ENCODE measurements around the gene ZDHHC8.
A peak's percentile ranks its signal among the peaks of the same experiment; 100 is the strongest.

Gene ZDHHC8

GRCh38 chr22:20089226-20089976 lies 42.2 kb upstream of the ZDHHC8 start:
- no peak for TF ChIP-seq SPI1 (IDR thresholded peaks at IDR 0.05; ENCODE audit: borderline replicate concordance, low read depth)
- no peak for TF ChIP-seq POLR2AphosphoS5 (IDR thresholded peaks at IDR 0.05; ENCODE audit: low read depth)
- no peak for TF ChIP-seq REST (IDR thresholded peaks at IDR 0.05; ENCODE audit: insufficient replicate concordance, low read depth)
- no peak for TF ChIP-seq GABPA (IDR thresholded peaks at IDR 0.05; ENCODE audit: low read depth)
- TF ChIP-seq CTCF (IDR thresholded peaks at IDR 0.05; ENCODE audit: insufficient read depth, low read length) = no peak
- Histone ChIP-seq H3K4me3 (replicated peaks; ENCODE audit: insufficient read depth, low read length) (no peak overlapping the region), H3K27me3 (ENCODE audit: insufficient read depth, poor library complexity, severe bottlenecking) (no peaks in the 10 kb centered on the region), H3K27ac (replicated peaks) (no peak overlapping the region)
- no peak for DNase-seq (ENCODE audit: low read depth in 1 of 2, low spot score in 1 of 2)

- no peak for DNase-seq (ENCODE audit: low read depth in 1 of 2, low spot score in 1 of 2)
- TF ChIP-seq GABPA (IDR thresholded peaks at IDR 0.05; ENCODE audit: low read depth) = no peak
- no peak for TF ChIP-seq POLR2AphosphoS5 (IDR thresholded peaks at IDR 0.05; ENCODE audit: low read depth)
- TF ChIP-seq SPI1 (IDR thresholded peaks at IDR 0.05; ENCODE audit: borderline replicate concordance, low read depth) = no peak
- no peak for TF ChIP-seq CTCF (IDR thresholded peaks at IDR 0.05; ENCODE audit: insufficient read depth, low read length)
- TF ChIP-seq REST (IDR thresholded peaks at IDR 0.05; ENCODE audit: insufficient replicate concordance, low read depth) = no peak
Observed at GRCh38 chr22:20089977-20090729, 41.5 kb upstream of the ZDHHC8 start.

GRCh38 chr22:20090730-20091240 lies 40.8 kb upstream of the ZDHHC8 start:
- DNase-seq (ENCODE audit: low read depth in 1 of 2, low spot score in 1 of 2) = peak in 1 of 2 experiments; percentile 36
- Histone ChIP-seq H3K27me3 (ENCODE audit: insufficient read depth, poor library complexity, severe bottlenecking) (no peaks in the 10 kb centered on the region), H3K4me3 (replicated peaks; ENCODE audit: insufficient read depth, low read length) (no peak overlapping the region), H3K27ac (replicated peaks) (no peak overlapping the region)
- no peak for TF ChIP-seq CTCF (IDR thresholded peaks at IDR 0.05; ENCODE audit: insufficient read depth, low read length)
- no peak for TF ChIP-seq POLR2AphosphoS5 (IDR thresholded peaks at IDR 0.05; ENCODE audit: low read depth)

More at GRCh38 chr22:20089977-20090729, 41.5 kb upstream of the ZDHHC8 start:
- no peak overlapping the region for H3K4me3 ChIP-seq (replicated peaks; ENCODE audit: insufficient read depth, low read length)
- no peaks in the 10 kb centered on the region for H3K27me3 ChIP-seq (ENCODE audit: insufficient read depth, poor library complexity, severe bottlenecking)
- no peak overlapping the region for H3K27ac ChIP-seq (replicated peaks)

Measured in HL-60 (cell line).